Measurements from ENCODE around the gene BDH1.

Gene BDH1

GRCh38 chr3:197460639-197461038, 95.1 kb downstream of the BDH1 start:
- no peak overlapping the region for H3K4me3 Mint-ChIP-seq
- H3K27ac Mint-ChIP-seq, result no peak overlapping the region
- H3K4me1 Mint-ChIP-seq, result peaks cover 32% of the 10 kb centered on the region
- H3K36me3 Mint-ChIP-seq, result peaks cover 2% of the 10 kb centered on the region
- H3K27me3 Mint-ChIP-seq, result no peaks in the 10 kb centered on the region
- no peaks in the 10 kb centered on the region for H3K9me3 Mint-ChIP-seq

- no peak overlapping the region for H3K27ac Mint-ChIP-seq
- no peaks in the 10 kb centered on the region for H3K9me3 Mint-ChIP-seq
- no peaks in the 10 kb centered on the region for H3K27me3 Mint-ChIP-seq
- H3K4me3 Mint-ChIP-seq, result no peak overlapping the region
- peaks cover 2% of the 10 kb centered on the region for H3K36me3 Mint-ChIP-seq
- peaks cover 35% of the 10 kb centered on the region for H3K4me1 Mint-ChIP-seq
Measured at GRCh38 chr3:197460002-197460401, 95.8 kb downstream of the BDH1 start.

Measured in activated naive CD4-positive, alpha-beta T cell treated with anti-CD3 and anti-CD28 coated beads, Interleukin-2, amount 50 U/mL, for 24 hours (primary cell).